ENCODE data around the gene TCERG1L. TPM values are rescaled to one million over a fixed set of nuclear protein-coding genes. Genes with fewer than 3 reads are reported as not detected.

Gene TCERG1L
- total RNA-seq, 1 donor from 2014 or later: 3.5 TPM

DNA sequence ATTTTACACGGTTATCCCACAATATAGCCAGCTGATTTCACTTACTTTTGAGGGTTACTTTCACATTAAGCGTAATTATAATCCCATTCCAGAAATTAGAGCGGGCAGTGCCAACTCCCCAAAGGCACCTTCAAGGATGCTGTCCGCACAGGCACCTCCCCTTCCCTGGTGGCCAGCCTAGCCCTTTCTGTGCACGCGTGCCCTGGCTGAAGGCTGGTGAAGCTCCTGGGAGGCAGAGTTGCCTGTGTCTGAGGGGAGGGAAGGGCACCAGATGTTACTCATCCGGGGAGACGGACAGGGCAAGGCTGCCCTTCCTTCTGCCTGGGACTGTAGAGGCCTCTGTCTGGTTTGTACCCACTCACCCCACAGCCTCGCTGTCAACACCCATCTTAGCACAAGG is 198.4 kb downstream of the TCERG1L start:
- Mint-ChIP-seq H3K9me3 (ENCODE audit: unreplicated experiment) (peaks cover 6% of the 10 kb centered on the region), H3K36me3 (ENCODE audit: low read depth, unreplicated experiment) (no peaks in the 10 kb centered on the region), H3K4me3 (ENCODE audit: unreplicated experiment) (no peak overlapping the region), H3K27ac (ENCODE audit: unreplicated experiment) (no peak overlapping the region), H3K27me3 (ENCODE audit: low read depth, unreplicated experiment) (peaks cover 2% of the 10 kb centered on the region), H3K4me1 (ENCODE audit: low read depth, unreplicated experiment) (no peaks in the 10 kb centered on the region)
- no peak overlapping the region for H3K4me3 ChIP-seq (ENCODE audit: insufficient read depth, low read depth, low read length)
- H3K27me3 ChIP-seq (ENCODE audit: insufficient read depth, low read length): no peaks in the 10 kb centered on the region
- H3K36me3 ChIP-seq (ENCODE audit: insufficient read depth, low read length): no peaks in the 10 kb centered on the region
- no peaks in the 10 kb centered on the region for H4K20me1 ChIP-seq (ENCODE audit: insufficient read depth, low read length)
- no peak overlapping the region for H2AFZ ChIP-seq (ENCODE audit: low read depth, low read length)
- H3K9me3 ChIP-seq (ENCODE audit: insufficient read depth, low read depth, low read length): peaks cover 3% of the 10 kb centered on the region
- H3K27ac ChIP-seq (ENCODE audit: low read depth, low read length): no peak overlapping the region
- H3K9ac ChIP-seq (ENCODE audit: low read length): no peak overlapping the region
- no peak for FAIRE-seq
- no peak for DNase-seq (ENCODE audit: low read depth)
- H3K4me1 ChIP-seq (ENCODE audit: insufficient read depth, low read length): no peaks in the 10 kb centered on the region
- H3K4me2 ChIP-seq (ENCODE audit: low read length): no peak overlapping the region
- no peak for TF ChIP-seq EZH2 (IDR thresholded peaks at IDR 0.05; ENCODE audit: insufficient read depth, low read length)
- TF ChIP-seq, protein P1, sequence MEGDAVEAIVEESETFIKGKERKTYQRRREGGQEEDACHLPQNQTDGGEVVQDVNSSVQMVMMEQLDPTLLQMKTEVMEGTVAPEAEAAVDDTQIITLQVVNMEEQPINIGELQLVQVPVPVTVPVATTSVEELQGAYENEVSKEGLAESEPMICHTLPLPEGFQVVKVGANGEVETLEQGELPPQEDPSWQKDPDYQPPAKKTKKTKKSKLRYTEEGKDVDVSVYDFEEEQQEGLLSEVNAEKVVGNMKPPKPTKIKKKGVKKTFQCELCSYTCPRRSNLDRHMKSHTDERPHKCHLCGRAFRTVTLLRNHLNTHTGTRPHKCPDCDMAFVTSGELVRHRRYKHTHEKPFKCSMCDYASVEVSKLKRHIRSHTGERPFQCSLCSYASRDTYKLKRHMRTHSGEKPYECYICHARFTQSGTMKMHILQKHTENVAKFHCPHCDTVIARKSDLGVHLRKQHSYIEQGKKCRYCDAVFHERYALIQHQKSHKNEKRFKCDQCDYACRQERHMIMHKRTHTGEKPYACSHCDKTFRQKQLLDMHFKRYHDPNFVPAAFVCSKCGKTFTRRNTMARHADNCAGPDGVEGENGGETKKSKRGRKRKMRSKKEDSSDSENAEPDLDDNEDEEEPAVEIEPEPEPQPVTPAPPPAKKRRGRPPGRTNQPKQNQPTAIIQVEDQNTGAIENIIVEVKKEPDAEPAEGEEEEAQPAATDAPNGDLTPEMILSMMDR (IDR thresholded peaks at IDR 0.05; ENCODE audit: insufficient read depth, low read depth, low read length): no peak
- no peaks in the 10 kb centered on the region for H3K79me2 ChIP-seq (ENCODE audit: insufficient read depth, low read length)

GRCh38 chr10:131112691-131113090 is 198.8 kb downstream of the TCERG1L start:
- Mint-ChIP-seq H3K36me3 (ENCODE audit: low read depth, unreplicated experiment) (peaks cover 2% of the 10 kb centered on the region), H3K27me3 (ENCODE audit: low read depth, unreplicated experiment) (peaks cover 2% of the 10 kb centered on the region), H3K4me3 (ENCODE audit: unreplicated experiment) (no peak overlapping the region), H3K27ac (ENCODE audit: unreplicated experiment) (no peak overlapping the region), H3K9me3 (ENCODE audit: unreplicated experiment) (peaks cover 4% of the 10 kb centered on the region), H3K4me1 (ENCODE audit: low read depth, unreplicated experiment) (no peaks in the 10 kb centered on the region)
- no peak for TF ChIP-seq EZH2 (IDR thresholded peaks at IDR 0.05; ENCODE audit: insufficient read depth, low read length)
- TF ChIP-seq, protein P1 (IDR thresholded peaks at IDR 0.05; ENCODE audit: insufficient read depth, low read depth, low read length): no peak
- H2AFZ ChIP-seq (ENCODE audit: low read depth, low read length): no peak overlapping the region
- H3K4me2 ChIP-seq (ENCODE audit: low read length): no peak overlapping the region
- H3K27me3 ChIP-seq (ENCODE audit: insufficient read depth, low read length): no peaks in the 10 kb centered on the region
- no peaks in the 10 kb centered on the region for H3K36me3 ChIP-seq (ENCODE audit: insufficient read depth, low read length)
- H3K4me3 ChIP-seq (ENCODE audit: insufficient read depth, low read depth, low read length): no peak overlapping the region
- FAIRE-seq: no peak
- H3K79me2 ChIP-seq (ENCODE audit: insufficient read depth, low read length): no peaks in the 10 kb centered on the region
- DNase-seq (ENCODE audit: low read depth): no peak
- no peaks in the 10 kb centered on the region for H4K20me1 ChIP-seq (ENCODE audit: insufficient read depth, low read length)
- H3K4me1 ChIP-seq (ENCODE audit: insufficient read depth, low read length): no peaks in the 10 kb centered on the region
- peaks cover 3% of the 10 kb centered on the region for H3K9me3 ChIP-seq (ENCODE audit: insufficient read depth, low read depth, low read length)
- H3K27ac ChIP-seq (ENCODE audit: low read depth, low read length): no peak overlapping the region
- H3K9ac ChIP-seq (ENCODE audit: low read length): no peak overlapping the region

GRCh38 chr10:131111471-131112080 is 199.9 kb downstream of the TCERG1L start:
- FAIRE-seq (no peak), DNase-seq (ENCODE audit: low read depth) (no peak)
- Mint-ChIP-seq H3K9me3 (ENCODE audit: unreplicated experiment) (peaks cover 4% of the 10 kb centered on the region), H3K27ac (ENCODE audit: unreplicated experiment) (no peak overlapping the region), H3K27me3 (ENCODE audit: low read depth, unreplicated experiment) (peaks cover 2% of the 10 kb centered on the region), H3K36me3 (ENCODE audit: low read depth, unreplicated experiment) (peaks cover 3% of the 10 kb centered on the region), H3K4me1 (ENCODE audit: low read depth, unreplicated experiment) (no peaks in the 10 kb centered on the region), H3K4me3 (ENCODE audit: unreplicated experiment) (no peak overlapping the region)
- H3K4me1 ChIP-seq (ENCODE audit: insufficient read depth, low read length): no peaks in the 10 kb centered on the region
- peaks cover 3% of the 10 kb centered on the region for H3K9me3 ChIP-seq (ENCODE audit: insufficient read depth, low read depth, low read length)
- TF ChIP-seq EZH2 (IDR thresholded peaks at IDR 0.05; ENCODE audit: insufficient read depth, low read length): no peak
- TF ChIP-seq, protein P1 (IDR thresholded peaks at IDR 0.05; ENCODE audit: insufficient read depth, low read depth, low read length): no peak
- H3K79me2 ChIP-seq (ENCODE audit: insufficient read depth, low read length): no peaks in the 10 kb centered on the region
- no peak overlapping the region for H3K27ac ChIP-seq (ENCODE audit: low read depth, low read length)
- no peaks in the 10 kb centered on the region for H4K20me1 ChIP-seq (ENCODE audit: insufficient read depth, low read length)
- no peaks in the 10 kb centered on the region for H3K27me3 ChIP-seq (ENCODE audit: insufficient read depth, low read length)
- no peaks in the 10 kb centered on the region for H3K36me3 ChIP-seq (ENCODE audit: insufficient read depth, low read length)
- H3K4me3 ChIP-seq (ENCODE audit: insufficient read depth, low read depth, low read length): no peak overlapping the region
- no peak overlapping the region for H3K9ac ChIP-seq (ENCODE audit: low read length)
- H3K4me2 ChIP-seq (ENCODE audit: low read length): no peak overlapping the region
- no peak overlapping the region for H2AFZ ChIP-seq (ENCODE audit: low read depth, low read length)
